Astrocyte (in vitro differentiated cells and primary cell): Measurements from ENCODE around the gene CSMD2. TPM values are rescaled to one million over a fixed set of nuclear protein-coding genes. Genes with fewer than 3 reads are reported as not detected.

Source experiments
- DNase-seq: peaks from one replicate; pipeline ENCODE4 v3.0.0-alpha.2; 2010; ENCODE audit warnings: low read depth
- FAIRE-seq: peaks from 2 replicates; lab custom pipeline; 2011; peaks lifted over from hg19 to GRCh38; lab: Jason Lieb, UNC
- H2AFZ ChIP-seq: 2 replicates; pipeline ENCODE4 v1.6.0; 2012; ENCODE audit warnings: low read depth, low read length, inconsistent platforms
- H3K27ac ChIP-seq: 2 replicates; pipeline ENCODE4 v1.5.1; 2011; ENCODE audit warnings: low read depth, low read length, inconsistent platforms
- H3K27me3 ChIP-seq: 2 replicates; pipeline ENCODE4 v1.6.0; 2011; ENCODE audit warnings: low read length, inconsistent platforms; ENCODE audit not compliant: insufficient read depth
- H3K36me3 ChIP-seq: 2 replicates; pipeline ENCODE4 v1.5.1; 2011; ENCODE audit warnings: low read length, inconsistent platforms; ENCODE audit not compliant: insufficient read depth
- H3K4me1 ChIP-seq: 2 replicates; pipeline ENCODE4 v1.5.1; 2011; ENCODE audit warnings: low read length, inconsistent platforms; ENCODE audit not compliant: insufficient read depth
- H3K4me2 ChIP-seq: 2 replicates; pipeline ENCODE4 v1.6.0; 2012; ENCODE audit warnings: low read length, inconsistent platforms
- H3K4me3 ChIP-seq: 2 replicates; pipeline ENCODE4 v1.5.1; 2011; ENCODE audit warnings: low read depth, mild to moderate bottlenecking, low read length, inconsistent platforms; ENCODE audit not compliant: insufficient read depth
- H3K79me2 ChIP-seq: 2 replicates; pipeline ENCODE4 v1.6.0; 2012; ENCODE audit warnings: mild to moderate bottlenecking, low read length, inconsistent platforms; ENCODE audit not compliant: insufficient read depth
- H3K9ac ChIP-seq: 2 replicates; pipeline ENCODE4 v1.6.0; 2012; ENCODE audit warnings: mild to moderate bottlenecking, low read length, inconsistent platforms
- H3K9me3 ChIP-seq: 2 replicates; pipeline ENCODE4 v1.5.1; 2012; ENCODE audit warnings: low read depth, mild to moderate bottlenecking, low read length, inconsistent platforms; ENCODE audit not compliant: insufficient read depth
- H4K20me1 ChIP-seq: 2 replicates; pipeline ENCODE4 v1.6.0; 2012; ENCODE audit warnings: low read length, inconsistent platforms; ENCODE audit not compliant: insufficient read depth
- H3K27ac Mint-ChIP-seq: one replicate; pipeline ENCODE4 v1.8.0; 2021; ENCODE audit warnings: mild to moderate bottlenecking, mixed read lengths; ENCODE audit not compliant: unreplicated experiment
- H3K27me3 Mint-ChIP-seq: one replicate; pipeline ENCODE4 v1.8.0; 2021; ENCODE audit warnings: low read depth, mixed read lengths; ENCODE audit not compliant: unreplicated experiment
- H3K36me3 Mint-ChIP-seq: one replicate; pipeline ENCODE4 v1.8.0; 2021; ENCODE audit warnings: low read depth, mixed read lengths; ENCODE audit not compliant: unreplicated experiment
- H3K4me1 Mint-ChIP-seq: one replicate; pipeline ENCODE4 v1.8.0; 2021; ENCODE audit warnings: low read depth, mixed read lengths; ENCODE audit not compliant: unreplicated experiment
- H3K4me3 Mint-ChIP-seq: one replicate; pipeline ENCODE4 v1.8.0; 2021; ENCODE audit warnings: mild to moderate bottlenecking, moderate library complexity, mixed read lengths; ENCODE audit not compliant: unreplicated experiment
- H3K9me3 Mint-ChIP-seq: one replicate; pipeline ENCODE4 v1.8.0; 2021; ENCODE audit warnings: mild to moderate bottlenecking, mixed read lengths; ENCODE audit not compliant: unreplicated experiment
- CTCF ChIP-seq: IDR thresholded peaks from 2 replicates; pipeline ENCODE4 v1.5.1; 2011; ENCODE audit warnings: low read depth, mild to moderate bottlenecking, inconsistent platforms, low read length, moderate library complexity; ENCODE audit not compliant: insufficient read depth
- EZH2 ChIP-seq: IDR thresholded peaks from 2 replicates; pipeline ENCODE4 v1.6.1; 2012; ENCODE audit warnings: mild to moderate bottlenecking, low read length, inconsistent platforms; ENCODE audit not compliant: insufficient read depth
- total RNA-seq: library from RNA; stranded (reverse); gene quantifications from 2 replicates; pipeline ENCODE4 v1.2.1, GENCODE V29; 2021

The CSMD2 gene
- total RNA-seq, 1 donor from 2014 or later, result 11.1 TPM

- H2AFZ ChIP-seq, result no peak overlapping the region
- H3K9me3 ChIP-seq, result no peaks in the 10 kb centered on the region
- H3K36me3 Mint-ChIP-seq, result peaks cover 1% of the 10 kb centered on the region
- peaks cover 23% of the 10 kb centered on the region for H3K27me3 ChIP-seq
- H3K4me2 ChIP-seq, result no peak overlapping the region
- no peaks in the 10 kb centered on the region for H3K9me3 Mint-ChIP-seq
- H3K4me3 ChIP-seq, result no peak overlapping the region
- H3K4me1 ChIP-seq, result peaks cover 12% of the 10 kb centered on the region
- no peak overlapping the region for H3K9ac ChIP-seq
- no peaks in the 10 kb centered on the region for H3K27me3 Mint-ChIP-seq
- peaks cover 18% of the 10 kb centered on the region for H3K4me1 Mint-ChIP-seq
- no peak for TF ChIP-seq EZH2
- TF ChIP-seq CTCF, result no peak
- no peaks in the 10 kb centered on the region for H3K36me3 ChIP-seq
- FAIRE-seq (no peak), DNase-seq (peak; percentile 20)
- no peak overlapping the region for H3K27ac Mint-ChIP-seq
- peaks cover 94% of the 10 kb centered on the region for H4K20me1 ChIP-seq
- no peak overlapping the region for H3K27ac ChIP-seq
- H3K4me3 Mint-ChIP-seq, result no peak overlapping the region
- no peaks in the 10 kb centered on the region for H3K79me2 ChIP-seq
These were observed 220.2 kb downstream of the CSMD2 start for GRCh38 chr1:33944846-33945245.

- peaks cover 87% of the 10 kb centered on the region for H4K20me1 ChIP-seq
- no peaks in the 10 kb centered on the region for H3K36me3 ChIP-seq
- FAIRE-seq (no peak), DNase-seq (peak; percentile 94)
- peaks cover 23% of the 10 kb centered on the region for H3K27me3 ChIP-seq
- TF ChIP-seq CTCF, result no peak
- no peak for TF ChIP-seq EZH2
- Mint-ChIP-seq H3K9me3 (no peaks in the 10 kb centered on the region), H3K27ac (no peak overlapping the region), H3K36me3 (no peaks in the 10 kb centered on the region), H3K4me3 (no peak overlapping the region), H3K27me3 (no peaks in the 10 kb centered on the region), H3K4me1 (peaks cover 18% of the 10 kb centered on the region)
- H3K27ac ChIP-seq, result no peak overlapping the region
- H3K79me2 ChIP-seq, result no peaks in the 10 kb centered on the region
- no peak overlapping the region for H2AFZ ChIP-seq
- no peak overlapping the region for H3K9ac ChIP-seq
- no peak overlapping the region for H3K4me3 ChIP-seq
- H3K4me1 ChIP-seq, result peaks cover 12% of the 10 kb centered on the region
- peak overlapping the region; percentile 40 for H3K4me2 ChIP-seq
- H3K9me3 ChIP-seq, result no peaks in the 10 kb centered on the region
These were observed 221.1 kb downstream of the CSMD2 start for GRCh38 chr1:33943978-33944377.

GRCh38 chr1:33932871-33933270 is 232.2 kb downstream of the CSMD2 start:
- peaks cover 2% of the 10 kb centered on the region for H3K4me1 ChIP-seq
- H3K36me3 Mint-ChIP-seq, result peaks cover 36% of the 10 kb centered on the region
- H3K4me3 Mint-ChIP-seq, result no peak overlapping the region
- H3K9me3 Mint-ChIP-seq, result peaks cover 8% of the 10 kb centered on the region
- no peak overlapping the region for H3K4me2 ChIP-seq
- H3K27me3 ChIP-seq, result no peaks in the 10 kb centered on the region
- no peak overlapping the region for H3K4me3 ChIP-seq
- FAIRE-seq (no peak), DNase-seq (no peak)
- H4K20me1 ChIP-seq, result peaks cover 48% of the 10 kb centered on the region
- no peak for TF ChIP-seq CTCF
- no peak for TF ChIP-seq EZH2
- H3K79me2 ChIP-seq, result no peaks in the 10 kb centered on the region
- no peak overlapping the region for H3K27ac Mint-ChIP-seq
- no peaks in the 10 kb centered on the region for H3K4me1 Mint-ChIP-seq
- no peaks in the 10 kb centered on the region for H3K9me3 ChIP-seq
- no peak overlapping the region for H2AFZ ChIP-seq
- no peaks in the 10 kb centered on the region for H3K36me3 ChIP-seq
- no peak overlapping the region for H3K27ac ChIP-seq
- H3K27me3 Mint-ChIP-seq, result peaks cover 3% of the 10 kb centered on the region
- no peak overlapping the region for H3K9ac ChIP-seq
